H1 (cell line): Measurements from ENCODE around the gene CDH7. TPM values are rescaled to one million over a fixed set of nuclear protein-coding genes. Genes with fewer than 3 reads are reported as not detected.

Source experiments
- CTCF ChIA-PET: fragments of 300-600 bp; sonication (Branson Sonifier 250); formaldehyde crosslinking; loops from one replicate; lab custom pipeline; 2021; ENCODE audit not compliant: partially characterized antibody; lab: Charles Lee
- POLR2A ChIA-PET: fragments of 300-600 bp; sonication (Branson Sonifier 250); formaldehyde crosslinking; loops from one replicate; lab custom pipeline; 2021; ENCODE audit warnings: inconsistent platforms; ENCODE audit not compliant: partially characterized antibody; lab: Charles Lee
- DNase-seq, 2 experiments: peaks; one replicate each; pipeline versions ENCODE4 v3.0.0 to v3.0.0-alpha.2; 2010 to 2022; ENCODE audit warnings: low spot score in 2 of 2, low read depth in 1 of 2, mixed read lengths in 1 of 2
- FAIRE-seq: peaks from 2 replicates; lab custom pipeline; 2011; peaks lifted over from hg19 to GRCh38; lab: Jason Lieb, UNC
- H2AFZ ChIP-seq: 2 replicates; pipeline ENCODE4 v1.8.1; 2012; ENCODE audit warnings: low read length, inconsistent platforms
- H2AK5ac ChIP-seq: 2 replicates; pipeline ENCODE4 v1.6.1; 2013; ENCODE audit warnings: low read depth, low read length
- H2BK120ac ChIP-seq: replicated peaks from 2 replicates; pipeline ENCODE3; 2013; ENCODE audit warnings: low read depth, low read length, inconsistent platforms
- H2BK12ac ChIP-seq: 2 replicates; pipeline ENCODE4 v1.6.1; 2013; ENCODE audit warnings: low read depth, low read length
- H2BK15ac ChIP-seq: 2 replicates; pipeline ENCODE4 v1.6.1; 2013; ENCODE audit warnings: low read length
- H2BK20ac ChIP-seq: 2 replicates; pipeline ENCODE4 v1.6.1; 2013; ENCODE audit warnings: low read length
- H2BK5ac ChIP-seq: 2 replicates; pipeline ENCODE4 v1.6.1; 2013; ENCODE audit warnings: low read depth, low read length
- H3K14ac ChIP-seq: 2 replicates; pipeline ENCODE4 v1.6.1; 2013; ENCODE audit warnings: inconsistent platforms; ENCODE audit not compliant: insufficient read length
- H3K18ac ChIP-seq: 2 replicates; pipeline ENCODE4 v1.6.1; 2013; ENCODE audit warnings: low read length; ENCODE audit errors: extremely low read depth
- H3K23ac ChIP-seq: 2 replicates; pipeline ENCODE4 v1.6.1; 2013; ENCODE audit warnings: inconsistent platforms; ENCODE audit not compliant: insufficient read length
- H3K23me2 ChIP-seq: 2 replicates; pipeline ENCODE4 v1.6.1; 2013; ENCODE audit warnings: low read depth, low read length
- H3K27ac ChIP-seq: 2 replicates; pipeline ENCODE4 v1.6.1; 2011; ENCODE audit warnings: low read depth, low read length, inconsistent platforms
- H3K27me3 ChIP-seq, 4 experiments: replicated peaks in 1 of 4; 1 replicate in 1 of 4; 2 replicates in 3 of 4; pipeline versions ENCODE4 v1.6.1 to v1.8.1; 2011 to 2013; ENCODE audit warnings: low read length in 3 of 4, mild to moderate bottlenecking in 3 of 4, inconsistent platforms in 2 of 4, mixed read lengths in 2 of 4, moderate library complexity in 1 of 4; ENCODE audit not compliant: control insufficient read depth in 3 of 4, insufficient read depth in 3 of 4; ENCODE audit errors: extremely low read depth in 1 of 4
- H3K36me3 ChIP-seq, 4 experiments: 2 replicates each; pipeline versions ENCODE4 v1.6.1 to v1.8.1; 2011 to 2013; ENCODE audit warnings: mild to moderate bottlenecking in 4 of 4, low read length in 3 of 4, moderate library complexity in 2 of 4, control low read depth in 1 of 4, inconsistent platforms in 1 of 4; ENCODE audit not compliant: insufficient read depth in 4 of 4, control insufficient read depth in 2 of 4
- H3K4ac ChIP-seq: replicated peaks from 2 replicates; pipeline ENCODE3; 2013; ENCODE audit warnings: low read length, low read depth, mixed read lengths, inconsistent platforms; ENCODE audit not compliant: insufficient read length
- H3K4me1 ChIP-seq, 4 experiments: replicated peaks in 1 of 4; 1 replicate in 1 of 4; 2 replicates in 3 of 4; pipeline versions ENCODE4 v1.6.1 to v1.8.1; 2011 to 2013; ENCODE audit warnings: low read length in 3 of 4, inconsistent platforms in 2 of 4, mixed read lengths in 1 of 4; ENCODE audit not compliant: insufficient read depth in 4 of 4, control insufficient read depth in 3 of 4
- H3K4me2 ChIP-seq, 2 experiments: 2 replicates each; pipeline versions ENCODE4 v1.6.1 to v1.8.1; 2011 to 2013; ENCODE audit warnings: low read depth in 2 of 2, low read length in 2 of 2, control low read depth in 1 of 2, inconsistent platforms in 1 of 2, mild to moderate bottlenecking in 1 of 2; ENCODE audit not compliant: insufficient read depth in 1 of 2
- H3K4me3 ChIP-seq, 4 experiments: fragments of 200-600, 300-600 bp in 1 of 4; sonication (generic), shearing (Covaris generic), sonication (Bioruptor Twin) in 1 of 4; 2 replicates each; pipeline versions ENCODE4 v1.5.1 to v1.8.1; 2011 to 2016; ENCODE audit warnings: low read length in 4 of 4, low read depth in 3 of 4, control low read depth in 2 of 4, inconsistent platforms in 2 of 4, mild to moderate bottlenecking in 2 of 4, mixed read lengths in 1 of 4, moderate library complexity in 1 of 4; ENCODE audit not compliant: insufficient read depth in 2 of 4; ENCODE audit errors: extremely low read depth in 1 of 4
- H3K56ac ChIP-seq: replicated peaks from 2 replicates; pipeline ENCODE3; 2013; ENCODE audit warnings: low read depth, mild to moderate bottlenecking, mixed read lengths, low read length, inconsistent platforms; ENCODE audit not compliant: insufficient read length
- H3K79me1 ChIP-seq: 2 replicates; pipeline ENCODE4 v1.6.1; 2013; ENCODE audit warnings: low read depth, low read length, control low read depth
- H3K79me2 ChIP-seq, 2 experiments: 2 replicates each; pipeline versions ENCODE4 v1.6.1 to v1.8.1; 2012 to 2013; ENCODE audit warnings: low read length in 2 of 2, mild to moderate bottlenecking in 2 of 2, inconsistent platforms in 1 of 2; ENCODE audit not compliant: insufficient read depth in 2 of 2, control insufficient read depth in 1 of 2
- H3K9ac ChIP-seq, 4 experiments: replicated peaks in 1 of 4; 1 replicate in 1 of 4; 2 replicates in 3 of 4; pipeline versions ENCODE4 v1.6.1 to v1.8.1; 2011 to 2013; ENCODE audit warnings: low read depth in 3 of 4, low read length in 3 of 4, control low read depth in 2 of 4, mild to moderate bottlenecking in 2 of 4, moderate library complexity in 2 of 4, inconsistent platforms in 1 of 4; ENCODE audit errors: extremely low read depth in 1 of 4
- H3K9me3 ChIP-seq, 2 experiments: 2 replicates each; pipeline versions ENCODE4 v1.6.1 to v1.8.1; 2012 to 2013; ENCODE audit warnings: mild to moderate bottlenecking in 2 of 2, moderate library complexity in 2 of 2, control low read depth in 1 of 2, inconsistent platforms in 1 of 2, low read depth in 1 of 2, low read length in 1 of 2, mixed read lengths in 1 of 2; ENCODE audit not compliant: insufficient read depth in 2 of 2
- H4K20me1 ChIP-seq, 2 experiments: replicated peaks in 1 of 2; 2 replicates each; pipeline versions ENCODE3 to v1.8.1; 2011 to 2013; ENCODE audit warnings: inconsistent platforms in 2 of 2, low read length in 2 of 2, mild to moderate bottlenecking in 1 of 2; ENCODE audit not compliant: insufficient read depth in 2 of 2, control insufficient read depth in 1 of 2
- H4K5ac ChIP-seq: 2 replicates; pipeline ENCODE4 v1.6.1; 2013; ENCODE audit warnings: low read length, low read depth, mixed read lengths, inconsistent platforms; ENCODE audit not compliant: insufficient read length
- H4K8ac ChIP-seq: 2 replicates; pipeline ENCODE4 v1.8.0; 2013; ENCODE audit warnings: mild to moderate bottlenecking, moderate library complexity, low read length, inconsistent platforms; ENCODE audit not compliant: insufficient read depth; ENCODE audit errors: extremely low read depth
- H4K91ac ChIP-seq: replicated peaks from 2 replicates; pipeline ENCODE3; 2013; ENCODE audit warnings: low read length, mixed read lengths, inconsistent platforms; ENCODE audit not compliant: insufficient read length
- CBX8 ChIP-seq: fragments of 300-800, 300-1000 bp; sonication (generic); IDR thresholded peaks from 2 replicates; pipeline ENCODE4 v1.7.1; 2016; ENCODE audit warnings: low read depth, low read length, borderline replicate concordance
- CEBPB ChIP-seq: IDR thresholded peaks from 2 replicates; pipeline ENCODE4 v1.6.1; 2012; ENCODE audit warnings: low read depth, low read length
- CREB1 ChIP-seq: IDR thresholded peaks from 2 replicates; pipeline ENCODE4 v1.6.1; 2012; ENCODE audit warnings: inconsistent platforms
- E2F6 ChIP-seq: IDR thresholded peaks from 2 replicates; pipeline ENCODE4 v1.6.1; 2012; ENCODE audit warnings: inconsistent platforms
- HDAC2 ChIP-seq, 2 experiments: fragments of 300-600 bp in 1 of 2; sonication (generic) in 1 of 2; IDR thresholded peaks; 2 replicates each; pipeline ENCODE4 v1.6.1; 2011 to 2012; ENCODE audit warnings: low read depth in 2 of 2, low read length in 2 of 2, mild to moderate bottlenecking in 2 of 2, moderate library complexity in 2 of 2, borderline replicate concordance in 1 of 2, inconsistent platforms in 1 of 2
- KDM1A ChIP-seq: fragments of 200-600, 300-600 bp; sonication (generic); IDR thresholded peaks from 2 replicates; pipeline ENCODE4 v1.7.1; 2016; ENCODE audit warnings: mild to moderate bottlenecking, low read length, borderline replicate concordance
- RBBP5 ChIP-seq: IDR thresholded peaks from 2 replicates; pipeline ENCODE4 v1.7.1; 2012; ENCODE audit warnings: low read depth, mild to moderate bottlenecking, inconsistent platforms, low read length, moderate library complexity, borderline replicate concordance
- SIN3A ChIP-seq, 2 experiments: IDR thresholded peaks in 1 of 2; conservative IDR thresholded peaks in 1 of 2; 2 replicates each; pipeline ENCODE4 v1.6.1; 2011 to 2012; ENCODE audit warnings: low read length in 2 of 2, improper control_type of control experiment in 1 of 2, low read depth in 1 of 2, mild to moderate bottlenecking in 1 of 2
- SP2 ChIP-seq: IDR thresholded peaks from 2 replicates; pipeline ENCODE4 v1.6.1; 2012; ENCODE audit warnings: mild to moderate bottlenecking, low read length, inconsistent platforms
- YY1 ChIP-seq: IDR thresholded peaks from 2 replicates; pipeline ENCODE4 v1.6.1; 2011; ENCODE audit warnings: low read depth, mild to moderate bottlenecking, low read length
- WGBS, 2 experiments: shearing (Covaris generic) in 1 of 2; methylation state at CpG; one replicate each; pipeline versions ENCODE4 v1.1.6 to v1.1.7; 2013 to 2015; ENCODE audit warnings: low lambda C conversion rate in 2 of 2, mixed read lengths in 2 of 2, inconsistent platforms in 1 of 2, low coverage in 1 of 2, missing lambda C conversion rate in 1 of 2; ENCODE audit not compliant: insufficient replicate concordance in 2 of 2, insufficient coverage in 1 of 2, insufficient read length in 1 of 2; ENCODE audit errors: extremely low coverage in 1 of 2, missing lambda C conversion rate in 1 of 2; 5-methylcytosine and 5-hydroxymethylcytosine counted together
- polyA plus RNA-seq, 7 experiments: library from polyadenylated mRNA; depleted of rRNA in 3 of 7; stranded (reverse) in 5 of 7; unstranded in 2 of 7; fragments of >200 nt in 5 of 7; fragments of 200-250 nt in 2 of 7; gene quantifications; 1 replicate in 5 of 7; 2 replicates in 1 of 7; 4 replicates in 1 of 7; pipeline versions ENCODE4 v1.2.1 to v1.2.3, GENCODE V29; 2011 to 2013; ENCODE audit warnings: missing spikeins in 2 of 7, mixed read lengths in 2 of 7
- total RNA-seq: library from RNA; stranded (reverse); fragmentation: NEBNext Ultra II Directional; extraction: Animal tissue kit (Norgen Biotek cat#: 25700); gene quantifications from 2 replicates; pipeline ENCODE4 v1.2.1, GENCODE V29; 2021
- TF ChIP-seq, protein P1 (sequence below), 3 experiments: IDR thresholded peaks; 1 replicate in 2 of 3; 2 replicates in 1 of 3; pipeline versions ENCODE4 v1.5.1 to v1.6.1; 2011; ENCODE audit warnings: low read length in 3 of 3, mild to moderate bottlenecking in 3 of 3, inconsistent platforms in 2 of 3, low read depth in 1 of 3, moderate library complexity in 1 of 3; ENCODE audit not compliant: insufficient read depth in 1 of 3; ENCODE audit errors: control extremely low read depth in 1 of 3

Gene CDH7
- total and polyA plus RNA-seq, 2 of the 8 experiments (the other 6 are each of a cell fraction or from before 2014, with no cell fraction given), result 1.00 to 1.5 TPM

DNA sequence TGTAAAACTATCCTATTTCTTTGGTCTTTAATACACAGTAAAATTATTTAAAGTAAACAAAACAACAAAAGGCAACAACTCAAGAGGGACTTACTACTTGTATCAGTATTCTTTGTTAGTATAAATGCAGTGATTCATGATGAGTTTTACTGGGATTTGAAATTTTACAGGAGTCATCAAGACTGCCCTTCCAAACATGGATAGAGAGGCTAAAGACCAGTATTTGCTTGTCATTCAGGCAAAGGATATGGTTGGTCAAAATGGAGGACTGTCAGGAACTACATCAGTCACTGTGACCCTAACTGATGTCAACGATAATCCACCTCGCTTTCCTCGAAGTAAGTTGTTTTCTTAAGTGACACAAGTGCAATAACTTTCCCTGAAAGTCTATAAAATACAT is 71.1 kb downstream of the CDH7 start:
- H4K5ac ChIP-seq, result no peak overlapping the region
- no peak overlapping the region for H3K4me2 ChIP-seq
- H2BK120ac ChIP-seq, result no peak overlapping the region
- H2AK5ac ChIP-seq, result no peak overlapping the region
- H3K4me1 ChIP-seq, result no peaks in the 10 kb centered on the region
- no peaks in the 10 kb centered on the region for H4K20me1 ChIP-seq
- H3K4ac ChIP-seq, result no peak overlapping the region
- H3K9me3 ChIP-seq, result no peaks in the 10 kb centered on the region
- no peak overlapping the region for H2BK12ac ChIP-seq
- no peak overlapping the region for H3K4me3 ChIP-seq
- no peak overlapping the region for H2BK20ac ChIP-seq
- H3K79me1 ChIP-seq, result no peaks in the 10 kb centered on the region
- no peaks in the 10 kb centered on the region for H3K36me3 ChIP-seq
- ChIA-PET POLR2A (no interaction called here), CTCF (no interaction called here)
- no peak overlapping the region for H2BK15ac ChIP-seq
- no peaks in the 10 kb centered on the region for H3K27me3 ChIP-seq
- H4K8ac ChIP-seq, result no peak overlapping the region
- H3K23me2 ChIP-seq, result no peaks in the 10 kb centered on the region
- no peaks in the 10 kb centered on the region for H3K79me2 ChIP-seq
- DNase-seq (no peak), FAIRE-seq (no peak)
- WGBS, 2 experiments, result 96% methylated on average over 3 of the region's 3 CpGs; no CpG with 5 or more reads in 1 of the 2 experiments
- no peak overlapping the region for H4K91ac ChIP-seq
- no peak overlapping the region for H2BK5ac ChIP-seq
- H3K18ac ChIP-seq, result no peak overlapping the region
- H2AFZ ChIP-seq, result no peak overlapping the region
- no peak overlapping the region for H3K9ac ChIP-seq
- H3K23ac ChIP-seq, result no peak overlapping the region
- no peak overlapping the region for H3K56ac ChIP-seq
- H3K14ac ChIP-seq, result no peak overlapping the region
- H3K27ac ChIP-seq, result no peak overlapping the region
- TF ChIP-seq SIN3A (conservative IDR thresholded peaks at IDR 0.05 in 1 of 2, IDR thresholded peaks at IDR 0.05 in 1 of 2; ENCODE audit: low read depth in 1 of 2, low read length in 2 of 2) (no peak), CREB1 (no peak), HDAC2 (IDR thresholded peaks at IDR 0.05; ENCODE audit: borderline replicate concordance in 1 of 2, low read depth in 2 of 2, low read length in 2 of 2) (no peak), CBX8 (no peak), SP2 (no peak), RBBP5 (no peak), E2F6 (no peak), YY1 (no peak), KDM1A (no peak), CEBPB (no peak)
- TF ChIP-seq, protein P1, sequence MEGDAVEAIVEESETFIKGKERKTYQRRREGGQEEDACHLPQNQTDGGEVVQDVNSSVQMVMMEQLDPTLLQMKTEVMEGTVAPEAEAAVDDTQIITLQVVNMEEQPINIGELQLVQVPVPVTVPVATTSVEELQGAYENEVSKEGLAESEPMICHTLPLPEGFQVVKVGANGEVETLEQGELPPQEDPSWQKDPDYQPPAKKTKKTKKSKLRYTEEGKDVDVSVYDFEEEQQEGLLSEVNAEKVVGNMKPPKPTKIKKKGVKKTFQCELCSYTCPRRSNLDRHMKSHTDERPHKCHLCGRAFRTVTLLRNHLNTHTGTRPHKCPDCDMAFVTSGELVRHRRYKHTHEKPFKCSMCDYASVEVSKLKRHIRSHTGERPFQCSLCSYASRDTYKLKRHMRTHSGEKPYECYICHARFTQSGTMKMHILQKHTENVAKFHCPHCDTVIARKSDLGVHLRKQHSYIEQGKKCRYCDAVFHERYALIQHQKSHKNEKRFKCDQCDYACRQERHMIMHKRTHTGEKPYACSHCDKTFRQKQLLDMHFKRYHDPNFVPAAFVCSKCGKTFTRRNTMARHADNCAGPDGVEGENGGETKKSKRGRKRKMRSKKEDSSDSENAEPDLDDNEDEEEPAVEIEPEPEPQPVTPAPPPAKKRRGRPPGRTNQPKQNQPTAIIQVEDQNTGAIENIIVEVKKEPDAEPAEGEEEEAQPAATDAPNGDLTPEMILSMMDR (IDR thresholded peaks at IDR 0.05; ENCODE audit: control extremely low read depth in 1 of 3, insufficient read depth in 1 of 3, low read depth in 1 of 3, low read length in 3 of 3), result no peak
